Measurements from ENCODE around the gene IMPACT. TPM values are rescaled to one million over a fixed set of nuclear protein-coding genes. Genes with fewer than 3 reads are reported as not detected.

IMPACT gene, protein sequence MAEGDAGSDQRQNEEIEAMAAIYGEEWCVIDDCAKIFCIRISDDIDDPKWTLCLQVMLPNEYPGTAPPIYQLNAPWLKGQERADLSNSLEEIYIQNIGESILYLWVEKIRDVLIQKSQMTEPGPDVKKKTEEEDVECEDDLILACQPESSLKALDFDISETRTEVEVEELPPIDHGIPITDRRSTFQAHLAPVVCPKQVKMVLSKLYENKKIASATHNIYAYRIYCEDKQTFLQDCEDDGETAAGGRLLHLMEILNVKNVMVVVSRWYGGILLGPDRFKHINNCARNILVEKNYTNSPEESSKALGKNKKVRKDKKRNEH
- 42.2 TPM for polyA plus RNA-seq (2013, experiment 1 of 2; ENCODE audit: insufficient read length)
- polyA plus RNA-seq (2013, experiment 2 of 2; ENCODE audit: insufficient read length): 43.1 TPM

DNA sequence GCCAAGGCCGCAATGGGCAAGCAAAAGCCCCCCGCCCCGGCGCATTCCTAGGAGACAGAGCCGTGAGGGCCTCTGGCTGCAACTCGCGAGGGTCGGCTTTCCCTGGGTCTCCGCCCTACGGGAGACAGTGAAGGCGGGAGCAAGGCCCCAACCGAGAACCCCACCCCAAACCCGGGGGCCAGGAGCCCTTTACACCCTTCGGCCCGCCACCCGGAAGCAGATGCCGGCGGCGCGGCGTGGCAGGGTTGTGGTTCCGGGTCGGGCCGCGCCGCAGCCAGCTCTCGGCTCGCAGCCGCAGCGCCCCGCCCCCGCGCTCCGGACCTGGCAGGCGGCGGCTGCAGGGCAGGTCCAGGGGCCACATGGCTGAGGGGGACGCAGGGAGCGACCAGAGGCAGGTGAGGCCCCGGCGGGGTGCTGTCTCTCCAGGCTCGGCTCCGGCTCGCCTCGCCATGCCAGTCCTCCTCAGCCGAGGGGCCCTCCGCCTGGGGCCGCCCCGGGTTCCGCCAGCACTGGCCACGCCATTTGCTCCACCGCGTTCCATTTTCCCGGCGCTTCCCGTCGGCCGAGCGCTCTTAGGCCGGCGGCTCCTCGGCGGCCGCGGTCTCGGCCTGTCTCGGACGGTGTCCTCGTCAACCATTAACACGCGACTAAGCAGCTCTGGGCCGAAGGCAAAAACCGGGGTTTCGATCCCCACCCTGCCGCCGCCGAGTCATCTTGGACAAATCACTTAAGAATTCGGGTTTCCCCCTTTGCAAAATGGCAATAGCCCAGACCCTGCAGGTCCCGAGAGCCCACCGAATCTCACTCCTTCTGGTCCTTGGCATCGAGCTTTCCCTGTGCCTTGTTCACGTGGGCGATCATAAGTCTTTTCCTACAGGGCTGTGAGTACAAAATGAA lies at the start of gene IMPACT:
Gene IMPACT (plus strand): TSS at position 273 of the 897 bp plus-strand sequence. CDS start 87 bp downstream, at position 360.
- DNase-seq: peak; percentile 87

DNA sequence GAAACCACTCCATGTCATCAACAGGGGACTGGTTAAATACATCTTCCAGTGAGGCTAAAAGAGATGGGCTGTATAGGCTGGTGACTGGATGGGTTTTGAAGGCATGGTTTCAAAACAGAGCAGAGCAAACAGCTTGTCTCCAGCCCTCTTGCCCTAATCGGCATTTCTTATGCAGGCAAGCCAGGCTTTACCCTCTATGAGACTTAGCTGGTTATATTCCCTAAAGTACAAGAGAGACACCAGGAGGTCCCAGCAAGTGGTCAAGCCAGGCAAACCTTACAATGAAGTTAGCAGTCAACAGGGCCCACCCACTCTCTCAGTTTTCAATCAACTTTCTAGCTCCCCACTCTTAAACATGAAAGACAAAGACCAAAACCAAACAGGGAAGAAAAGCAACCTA lies 47.9 kb upstream of the IMPACT start:
- DNase-seq: no peak

DNA sequence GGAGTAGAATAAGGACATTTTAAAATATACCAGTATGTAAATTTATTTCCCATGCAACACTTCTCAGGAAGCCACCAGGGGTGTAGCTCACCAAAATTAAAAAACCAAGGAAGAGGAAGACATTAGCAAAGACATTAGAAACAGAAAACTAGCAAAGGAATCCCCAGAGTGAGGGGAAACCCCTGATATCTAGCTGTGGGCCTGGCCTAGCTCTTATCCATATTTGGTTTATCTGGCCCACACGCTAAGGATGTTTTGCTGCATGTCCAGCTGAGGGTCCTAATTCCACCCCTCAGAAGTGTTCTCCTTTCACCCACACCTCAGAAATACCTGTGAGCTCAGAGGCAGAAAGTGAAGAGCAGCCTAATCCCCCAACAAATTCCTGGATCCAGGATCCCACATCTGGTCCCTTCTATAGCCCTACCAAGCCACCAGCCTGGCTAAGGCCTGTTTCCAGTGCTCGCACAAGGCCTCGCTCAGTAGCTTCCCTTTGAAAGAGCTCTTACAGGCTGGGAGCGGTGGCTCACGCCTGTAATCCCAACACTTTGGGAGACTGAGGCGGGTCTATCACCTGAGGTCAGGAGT lies 46.2 kb upstream of the IMPACT start:
- DNase-seq: no peak

DNA sequence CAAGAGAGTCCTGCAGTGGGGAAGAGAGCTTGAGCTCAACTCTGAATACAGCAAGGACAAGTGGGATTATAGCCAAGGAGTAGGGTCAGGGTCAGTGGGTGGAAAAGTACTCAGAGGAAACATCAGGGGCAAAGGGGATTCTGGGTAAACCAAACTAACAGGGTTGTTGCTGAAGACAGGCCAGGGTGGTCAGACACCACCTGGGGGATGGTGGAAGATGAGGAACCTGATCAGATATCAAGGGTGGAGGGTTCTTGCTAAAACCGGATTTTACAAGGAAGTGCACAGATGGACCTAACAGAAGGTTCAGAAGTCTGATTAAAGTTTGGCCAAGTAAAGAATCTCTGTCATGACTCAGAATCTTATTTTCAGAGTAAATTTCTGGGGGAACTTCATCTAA lies 45.3 kb upstream of the IMPACT start:
- DNase-seq: no peak

DNA sequence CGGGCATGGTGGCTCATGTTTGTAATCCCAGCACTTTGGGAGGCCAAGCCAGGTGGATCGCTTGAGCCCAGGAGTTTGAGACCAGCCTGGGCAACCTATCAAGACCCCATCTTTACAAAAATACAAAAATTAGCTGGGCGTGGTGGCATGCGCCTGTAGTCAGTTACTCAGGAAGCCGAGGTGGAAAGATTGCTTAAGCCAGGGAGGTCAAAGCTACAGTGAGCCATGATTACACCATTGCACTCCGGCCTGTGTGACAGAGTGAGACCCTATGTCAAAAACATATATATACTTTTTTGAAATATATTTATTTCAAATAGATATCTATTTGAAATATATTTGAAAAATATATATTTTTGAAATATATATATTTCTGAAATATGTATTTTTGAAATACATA lies 39.8 kb upstream of the IMPACT start:
- DNase-seq: no peak

DNA sequence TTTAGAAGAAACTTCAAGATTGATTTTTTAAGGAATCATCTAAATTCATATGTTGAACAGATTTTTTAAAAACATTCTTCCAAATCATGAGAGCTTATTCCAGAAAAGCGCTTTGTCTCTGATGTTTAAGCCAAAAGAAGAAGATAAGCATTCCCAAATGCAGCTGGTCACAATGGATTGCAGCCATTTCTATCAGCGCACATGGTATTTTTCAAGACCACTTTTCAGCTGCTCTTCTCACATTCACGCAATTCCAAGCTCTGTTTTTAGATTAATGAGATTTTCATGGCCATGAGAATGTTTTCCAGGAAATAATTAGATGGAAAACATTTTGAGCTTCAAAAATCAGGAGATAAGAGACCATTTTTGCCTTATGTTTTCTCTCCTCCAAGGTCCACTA lies 37.5 kb upstream of the IMPACT start:
- DNase-seq: no peak

DNA sequence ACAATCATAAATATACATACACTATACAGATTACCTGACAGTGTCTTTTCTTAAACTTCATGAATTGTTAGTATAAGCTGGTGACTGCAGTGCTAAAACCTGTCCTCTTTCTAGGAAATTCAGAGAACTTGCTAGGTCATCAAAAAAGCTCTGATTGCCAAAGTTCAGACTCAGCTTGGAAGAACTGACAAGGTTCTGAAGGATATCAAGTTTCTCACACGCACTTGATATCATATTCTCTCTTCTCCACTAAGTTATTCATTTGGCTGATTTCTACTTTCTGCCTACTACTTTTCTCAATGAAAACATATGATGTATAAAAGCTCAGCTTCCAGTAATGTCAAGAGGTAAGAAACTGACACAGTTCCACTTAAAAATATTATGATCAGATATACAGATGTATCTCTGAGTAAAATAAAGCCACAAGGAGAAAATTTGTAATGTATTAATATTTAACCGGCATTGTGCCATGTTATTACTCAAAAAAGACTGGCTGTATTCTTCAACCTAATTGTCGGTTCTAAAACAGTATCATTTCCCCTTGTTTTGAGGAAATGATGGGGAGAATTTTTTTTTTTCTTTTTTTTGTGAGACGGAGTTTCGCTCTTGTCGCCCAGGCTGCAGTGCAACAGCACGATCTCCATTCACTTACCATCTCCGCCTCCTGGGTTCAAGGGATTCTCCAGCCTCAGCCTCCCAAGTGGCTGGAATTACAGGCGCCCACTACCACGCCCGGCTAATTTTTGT lies 31.2 kb upstream of the IMPACT start:
- DNase-seq: no peak

DNA sequence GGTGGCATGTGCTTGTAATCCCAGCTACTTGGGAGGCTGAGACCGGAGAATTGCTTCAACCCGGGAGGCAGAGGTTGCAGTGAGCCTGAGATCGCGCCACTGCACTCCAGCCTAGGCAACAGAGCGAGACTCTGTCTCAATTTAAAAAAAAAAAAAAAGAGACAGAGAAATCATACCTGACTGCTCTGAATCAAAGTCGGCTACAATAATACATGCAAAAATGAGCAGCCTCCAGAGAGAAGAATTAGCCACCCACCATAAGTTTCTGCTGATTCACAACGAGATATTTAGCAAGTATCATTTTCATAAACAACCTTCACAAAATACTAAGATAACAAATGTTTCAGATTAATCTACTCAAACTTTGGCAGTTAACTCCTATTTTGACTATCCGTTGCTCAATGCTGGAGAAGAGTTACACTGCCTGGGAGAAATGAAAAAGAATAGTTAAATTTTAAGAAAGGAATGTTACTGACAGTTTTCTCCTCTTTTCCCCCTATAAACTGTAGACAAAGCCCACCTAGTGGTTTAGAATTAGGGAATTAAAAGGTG lies 30.3 kb upstream of the IMPACT start:
- peak; percentile 9 for DNase-seq

DNA sequence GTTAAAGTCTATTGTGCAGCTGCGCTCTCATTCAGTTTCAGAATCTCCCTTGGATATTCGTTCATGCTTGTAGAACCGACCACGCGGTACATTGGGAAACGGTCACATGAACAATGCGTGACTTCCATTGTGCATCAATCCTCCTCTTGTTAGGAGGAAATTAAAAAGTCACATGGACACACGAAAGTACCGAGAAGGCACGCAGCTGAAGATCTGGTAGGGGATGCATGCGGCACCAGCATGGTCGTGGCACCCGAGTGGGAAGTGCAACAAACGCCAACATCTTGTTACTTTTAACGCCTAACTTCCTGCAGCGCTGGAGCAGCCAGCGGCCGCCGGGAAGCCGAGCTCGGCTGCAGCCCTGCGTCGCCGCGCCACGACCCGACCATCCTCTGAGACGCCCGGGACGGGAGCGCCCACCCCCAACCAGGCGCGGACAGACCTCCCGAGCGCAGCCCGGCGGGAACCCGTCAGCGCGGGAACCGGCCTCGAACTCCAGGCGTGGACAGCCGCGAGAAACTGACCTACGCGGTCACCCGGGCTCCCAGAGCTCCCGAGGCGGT lies 29.3 kb upstream of the IMPACT start:
- peak; percentile 67 for DNase-seq

DNA sequence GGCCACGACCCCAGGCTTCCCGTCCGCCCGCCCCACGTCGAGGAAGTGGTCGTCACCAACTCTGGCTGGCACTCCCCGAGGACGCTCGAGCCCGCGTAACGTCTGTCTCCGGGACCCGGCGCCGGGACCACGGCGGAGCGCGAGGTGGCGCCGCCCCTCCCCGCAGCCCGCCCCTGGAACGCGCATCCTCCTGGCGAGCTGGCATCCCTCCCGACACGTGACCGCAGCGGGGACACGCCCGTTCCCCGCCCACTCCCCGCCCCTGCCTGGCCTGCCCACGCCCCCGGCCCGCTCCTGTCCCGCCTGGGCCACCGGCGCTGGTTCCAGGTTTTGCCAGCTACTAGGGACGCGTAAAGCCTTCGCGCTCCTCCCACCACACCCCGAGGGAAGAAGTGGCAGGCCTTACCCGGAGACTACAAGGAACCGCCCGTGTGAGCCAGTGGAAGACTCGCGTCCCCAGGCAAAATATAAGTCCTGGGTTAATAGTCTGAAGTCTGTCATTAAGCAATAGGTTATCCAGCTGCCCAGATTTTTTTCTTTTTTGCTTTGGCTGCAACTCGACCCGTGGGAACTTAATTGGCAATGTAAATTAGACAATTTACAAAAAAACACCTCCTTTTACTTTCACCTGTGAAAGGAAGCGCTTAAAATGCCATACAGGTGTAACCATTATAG lies 28.6 kb upstream of the IMPACT start, which contains the start of gene OSBPL1A:
Gene OSBPL1A (minus strand): TSS at position 131 of the 675 bp plus-strand sequence. CDS start 20,291 bp downstream, outside the sequence.
- peak; percentile 91 for DNase-seq

DNA sequence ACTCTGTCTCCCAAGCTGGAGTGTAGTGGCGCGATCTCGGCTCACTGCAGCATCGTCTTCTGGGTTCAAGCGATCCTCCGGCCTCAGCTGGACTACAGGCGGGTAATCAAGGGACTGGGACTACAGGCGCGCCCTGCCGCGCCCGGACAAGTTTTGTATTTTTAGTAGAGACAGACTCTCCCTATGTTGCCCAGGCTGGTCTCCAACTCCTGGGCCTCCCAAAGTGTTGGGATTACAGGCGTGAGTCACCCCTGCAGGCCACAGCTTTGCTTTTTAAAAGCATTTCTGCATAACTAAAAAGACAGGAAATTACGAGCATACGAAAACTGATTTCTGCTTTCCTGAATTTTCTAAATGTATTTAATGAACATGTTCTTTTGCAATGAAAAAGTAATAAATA lies 27.9 kb upstream of the IMPACT start:
- DNase-seq: peak; percentile 40

DNA sequence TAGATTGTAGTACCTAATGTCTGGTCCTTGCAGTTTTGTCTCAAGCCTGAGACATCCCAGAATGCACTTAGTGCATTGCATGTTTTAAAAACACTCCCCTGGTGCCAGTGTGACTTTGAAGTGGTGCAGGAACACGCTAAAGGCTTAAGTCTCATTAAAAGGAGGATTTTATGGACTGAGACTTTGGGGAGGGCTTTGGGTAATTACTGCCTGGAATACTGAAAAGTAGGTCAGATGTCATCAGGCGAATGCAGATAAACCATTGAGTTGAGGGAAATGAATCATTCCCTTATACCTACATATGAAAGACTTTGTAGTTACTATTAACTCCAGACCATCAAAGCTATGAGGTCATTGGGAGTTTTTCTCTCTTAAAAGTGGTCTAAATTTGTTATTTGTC lies 25.9 kb upstream of the IMPACT start:
- no peak for DNase-seq

DNA sequence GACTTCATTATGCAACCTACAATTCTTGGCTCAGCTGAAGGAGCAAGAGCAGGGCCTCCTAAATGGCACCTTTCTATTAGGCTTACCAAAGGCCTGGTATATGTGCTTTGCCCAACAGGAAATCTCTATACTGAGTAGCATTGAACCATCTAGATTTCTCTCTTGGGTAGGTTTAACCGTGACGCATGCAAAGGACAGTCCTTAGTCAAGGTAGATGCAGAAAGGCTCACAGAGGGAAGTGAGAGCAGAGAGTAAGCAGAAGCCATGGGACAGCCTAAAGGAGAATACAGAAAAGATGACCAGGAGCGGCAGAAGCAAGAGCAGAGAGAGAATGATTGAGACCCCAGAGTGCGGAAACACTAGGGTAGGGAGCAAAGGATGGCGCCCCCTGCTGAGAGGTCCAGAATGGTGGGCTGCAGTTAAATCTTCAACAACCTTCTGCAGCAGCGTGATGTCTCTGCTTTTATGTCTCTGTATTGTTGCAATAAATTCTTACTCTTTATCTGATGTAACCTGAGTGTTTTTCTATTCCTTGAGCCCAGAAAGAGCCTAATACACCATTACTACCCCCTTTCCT lies 24.2 kb upstream of the IMPACT start:
- DNase-seq: no peak

DNA sequence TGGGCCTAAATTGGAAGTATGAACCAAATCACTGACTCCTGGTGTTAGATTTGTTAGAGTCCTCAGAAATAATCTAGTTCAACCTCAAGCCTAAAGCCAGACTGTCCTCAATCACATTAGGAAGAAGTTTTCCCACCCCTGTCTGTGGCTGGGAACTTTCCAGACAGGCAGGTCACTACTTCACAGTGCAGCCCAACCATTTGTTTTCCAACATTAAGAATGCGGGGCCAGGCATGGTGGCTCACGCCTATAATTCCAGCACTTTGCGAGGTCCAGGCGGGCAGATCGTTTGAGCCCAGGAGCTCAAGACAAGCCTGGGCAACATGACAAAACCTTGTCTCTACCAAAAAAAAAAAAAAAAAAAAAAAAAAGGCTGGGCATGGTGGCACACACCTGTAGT lies 23.4 kb upstream of the IMPACT start:
- no peak for DNase-seq

DNA sequence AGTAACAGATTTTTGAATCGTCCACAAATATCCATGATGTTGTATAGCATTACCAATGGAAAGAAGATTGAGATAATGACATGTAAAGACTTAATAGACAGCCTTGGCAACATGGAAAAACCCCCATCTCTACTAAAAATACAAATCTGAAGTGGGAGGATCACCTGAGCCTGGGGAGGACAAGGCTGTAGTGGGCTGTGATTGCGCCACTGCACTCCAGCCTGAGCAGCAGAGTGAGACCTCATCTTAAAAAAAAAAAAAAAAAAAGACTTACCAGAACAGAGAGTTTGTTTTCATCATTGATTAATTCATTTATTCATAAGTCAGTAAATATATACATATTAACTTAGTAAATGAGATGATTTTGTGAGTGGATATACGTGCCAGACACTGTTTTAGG lies 21.9 kb upstream of the IMPACT start:
- no peak for DNase-seq

DNA sequence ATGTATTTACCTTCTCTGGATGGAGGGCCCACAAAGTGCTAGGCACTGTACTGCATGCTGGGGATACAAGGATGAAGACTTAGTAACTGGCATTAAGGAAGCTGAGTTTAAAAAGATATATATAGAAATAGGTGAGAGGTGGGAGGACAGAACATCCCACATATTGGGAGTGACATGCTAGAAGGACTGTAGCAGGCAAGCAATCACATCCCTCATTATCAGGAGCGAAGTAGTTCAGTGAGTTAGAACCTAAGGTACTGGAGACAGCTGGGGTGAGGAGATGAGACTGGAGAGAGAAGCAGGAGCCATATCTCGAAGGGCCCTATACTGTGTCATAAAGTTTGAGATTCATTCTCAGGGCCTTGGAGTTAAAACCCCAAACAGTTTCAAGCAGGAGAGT lies 18.0 kb upstream of the IMPACT start:
- DNase-seq: no peak

DNA sequence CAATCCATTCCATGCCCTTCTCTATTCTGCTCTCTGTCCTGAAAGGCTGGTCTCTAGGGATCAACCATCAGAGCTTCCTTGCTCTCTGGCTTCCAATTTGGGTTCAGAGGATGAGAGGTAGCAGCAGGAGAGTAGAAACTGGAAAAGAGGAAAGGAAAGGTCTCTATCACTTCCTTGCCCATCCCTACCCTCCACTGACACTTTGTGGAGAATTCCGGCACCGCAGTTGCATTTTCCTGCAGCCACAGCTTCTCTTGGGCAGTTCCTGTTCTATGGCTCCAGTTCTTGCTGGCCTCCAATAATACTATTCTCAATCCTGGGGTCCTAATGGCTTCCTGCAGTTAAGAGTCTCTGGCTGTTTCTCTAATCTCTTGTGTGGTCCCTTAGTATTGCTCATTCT lies 13.3 kb upstream of the IMPACT start:
- DNase-seq: peak; percentile 19

DNA sequence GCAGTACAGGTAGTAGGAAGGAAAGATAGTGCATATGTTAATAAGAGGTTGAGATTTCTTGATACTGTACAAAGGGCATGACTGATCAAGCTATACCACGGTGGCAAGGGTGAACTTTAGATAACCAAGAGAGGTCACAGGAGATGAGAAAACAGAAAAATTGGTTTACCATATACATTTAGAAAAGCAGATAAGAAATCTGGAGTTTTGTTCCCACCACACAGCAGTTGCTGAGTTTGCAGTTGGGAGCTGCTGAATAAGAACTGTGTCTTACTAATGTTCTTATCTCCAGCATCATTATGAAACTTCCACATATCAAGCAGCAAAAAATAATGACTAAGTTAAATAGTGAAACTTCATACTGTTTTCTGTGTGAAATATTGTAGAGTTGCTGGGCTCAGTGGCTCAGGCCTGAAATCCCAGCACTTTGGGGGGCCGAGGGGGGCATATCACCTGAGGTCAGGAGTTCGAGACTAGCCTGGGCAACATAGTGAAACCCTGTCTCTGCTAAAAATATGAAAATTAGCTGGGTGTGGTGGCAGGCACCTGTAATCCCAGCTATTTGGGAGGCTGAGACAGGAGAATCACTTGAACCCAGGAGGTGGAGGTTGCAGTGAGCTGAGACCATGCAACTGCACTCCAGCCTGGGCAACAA lies 12.0 kb upstream of the IMPACT start:
- no peak for DNase-seq

DNA sequence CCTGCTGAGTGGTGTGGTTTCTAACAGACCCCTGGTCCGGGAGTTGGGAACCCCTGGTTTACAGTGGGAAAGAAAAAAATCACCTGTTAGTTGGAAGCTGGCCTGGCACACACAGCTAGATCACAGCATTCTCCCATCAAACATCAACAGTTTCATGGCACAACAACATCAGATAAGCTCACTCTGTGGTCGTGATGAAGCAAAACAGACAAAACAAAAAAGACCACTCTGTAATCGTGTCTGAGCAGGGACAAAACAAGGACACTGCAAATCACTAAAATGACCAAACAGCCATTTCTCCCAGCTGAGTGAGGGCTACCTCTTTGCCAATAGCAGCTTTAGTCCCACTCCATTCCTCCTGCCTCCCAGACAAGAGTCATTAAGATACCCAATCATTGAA lies 9.0 kb upstream of the IMPACT start:
- DNase-seq: no peak

DNA sequence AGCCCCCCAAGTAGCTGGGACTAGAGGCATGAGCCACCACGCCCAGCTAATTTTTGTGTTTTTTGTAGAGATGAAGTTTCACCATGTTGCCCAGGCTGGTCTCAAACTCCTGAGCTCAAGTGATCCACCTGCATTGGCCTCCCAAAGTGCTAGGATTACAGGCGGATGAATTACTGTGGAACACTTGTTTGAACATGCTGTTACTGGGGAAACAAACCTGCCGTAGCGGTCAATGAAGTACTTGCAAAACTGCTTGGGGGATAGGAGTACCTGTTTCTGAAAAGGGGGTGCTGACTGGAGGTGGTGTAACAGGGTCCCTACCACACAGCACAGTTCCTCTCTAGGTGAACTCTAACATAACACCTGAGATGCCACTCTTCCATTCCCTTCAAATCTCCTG lies 5.9 kb upstream of the IMPACT start:
- no peak for DNase-seq

All from fibroblast of skin of abdomen (primary cell).